Fibroblast of lung (primary cell): Measurements from ENCODE around the gene CCDC181. TPM values are rescaled to one million over a fixed set of nuclear protein-coding genes. Genes with fewer than 3 reads are reported as not detected.

Source experiments
- DNase-seq, 2 donors: peaks; one replicate each; pipeline versions ENCODE4 v3.0.0 to v3.0.0-alpha.2; 2010; ENCODE audit warnings: low read depth in 2 of 2
- H2AFZ ChIP-seq: 2 replicates; pipeline ENCODE4 v1.5.1; 2012; ENCODE audit warnings: low read length, control low read depth, inconsistent platforms
- H3K27ac ChIP-seq: 2 replicates; pipeline ENCODE4 v1.5.1; 2011; ENCODE audit warnings: low read length, control low read depth; ENCODE audit not compliant: insufficient read depth
- H3K27me3 ChIP-seq: 2 replicates; pipeline ENCODE4 v1.5.1; 2011; ENCODE audit warnings: mild to moderate bottlenecking, low read length; ENCODE audit not compliant: control insufficient read depth, insufficient read depth
- H3K36me3 ChIP-seq: 2 replicates; pipeline ENCODE4 v1.5.1; 2011; ENCODE audit warnings: low read length; ENCODE audit not compliant: control insufficient read depth, insufficient read depth
- H3K4me1 ChIP-seq: 2 replicates; pipeline ENCODE4 v1.5.1; 2011; ENCODE audit warnings: low read length; ENCODE audit not compliant: control insufficient read depth, insufficient read depth; ENCODE audit errors: extremely low read depth
- H3K4me2 ChIP-seq: 2 replicates; pipeline ENCODE4 v1.5.1; 2011; ENCODE audit warnings: low read length, control low read depth; ENCODE audit not compliant: insufficient read depth; ENCODE audit errors: extremely low read depth
- H3K4me3 ChIP-seq, 4 experiments: fragments of 200-600 bp in 1 of 4; sonication (generic) in 1 of 4; replicated peaks in 1 of 4; 2 replicates each; pipeline ENCODE4 v1.5.1; 2011 to 2016; ENCODE audit warnings: low read length in 4 of 4, low read depth in 3 of 4, mild to moderate bottlenecking in 3 of 4, control low read depth in 2 of 4, inconsistent platforms in 1 of 4, mixed read lengths in 1 of 4; ENCODE audit not compliant: insufficient read depth in 1 of 4; ENCODE audit errors: control extremely low read depth in 1 of 4
- H3K79me2 ChIP-seq: 2 replicates; pipeline ENCODE4 v1.5.1; 2012; ENCODE audit warnings: mild to moderate bottlenecking, low read length, inconsistent platforms; ENCODE audit not compliant: control insufficient read depth, insufficient read depth
- H3K9ac ChIP-seq: 2 replicates; pipeline ENCODE4 v1.5.1; 2011; ENCODE audit warnings: mild to moderate bottlenecking, low read length, control low read depth; ENCODE audit not compliant: insufficient read depth
- H3K9me3 ChIP-seq: 2 replicates; pipeline ENCODE4 v1.5.1; 2012; ENCODE audit warnings: low read depth, low read length; ENCODE audit not compliant: control insufficient read depth, insufficient read depth
- H4K20me1 ChIP-seq: 2 replicates; pipeline ENCODE4 v1.5.1; 2011; ENCODE audit warnings: low read length; ENCODE audit not compliant: control insufficient read depth, insufficient read depth; ENCODE audit errors: extremely low read depth
- CTCF ChIP-seq, 2 donors: IDR thresholded peaks in 1 of 2; conservative IDR thresholded peaks in 1 of 2; 1 replicate in 1 of 2; 2 replicates in 1 of 2; pipeline ENCODE4 v1.5.1; 2011 to 2012; ENCODE audit warnings: low read length in 2 of 2, control low read depth in 1 of 2, inconsistent platforms in 1 of 2, low read depth in 1 of 2, mild to moderate bottlenecking in 1 of 2
- EZH2 ChIP-seq: IDR thresholded peaks from 2 replicates; pipeline ENCODE4 v1.5.1; 2012; ENCODE audit warnings: low read length, control low read depth, mild to moderate bottlenecking; ENCODE audit errors: missing control alignments
- polyA plus RNA-seq, 2 donors: library from polyadenylated mRNA; depleted of rRNA in 1 of 2; stranded (reverse) in 1 of 2; unstranded in 1 of 2; fragments of >200 nt; gene quantifications; 2 replicates each; pipeline ENCODE4 v1.2.1, GENCODE V29; 2011 to 2012; ENCODE audit warnings: missing spikeins in 1 of 2
- total RNA-seq: library from RNA; depleted of rRNA; stranded (reverse); fragments of >200 nt; gene quantifications from 2 replicates; pipeline ENCODE4 v1.2.1, GENCODE V29; 2014

CCDC181 gene
- total and polyA plus RNA-seq, 2 donors (not counting 1 experiment from before 2014, with no cell fraction given) = 0.40 to 0.66 TPM

- H3K4me1 ChIP-seq = peaks cover 5% of the 10 kb centered on the region
- H3K79me2 ChIP-seq = peaks cover 37% of the 10 kb centered on the region
- TF ChIP-seq EZH2 (no peak), CTCF (conservative IDR thresholded peaks at IDR 0.05 in 1 of 2, IDR thresholded peaks at IDR 0.05 in 1 of 2; ENCODE audit: low read depth in 1 of 2, low read length in 2 of 2) (no peak)
- H3K4me3 ChIP-seq = peak overlapping the region; percentile 74 to 100 (median 96)
- H2AFZ ChIP-seq = peak overlapping the region; percentile 90
- peak overlapping the region; percentile 96 for H3K27ac ChIP-seq
- peak in 1 of 2 donors; percentile 23 for DNase-seq
- no peaks in the 10 kb centered on the region for H3K9me3 ChIP-seq
- peaks cover 10% of the 10 kb centered on the region for H3K36me3 ChIP-seq
- peak overlapping the region; percentile 84 for H3K9ac ChIP-seq
- H4K20me1 ChIP-seq = peaks cover 2% of the 10 kb centered on the region
- H3K27me3 ChIP-seq = no peaks in the 10 kb centered on the region
- H3K4me2 ChIP-seq = peak overlapping the region; percentile 89
Observed at GRCh38 chr1:169368406-169368769, 58.9 kb downstream of the CCDC181 start.

GRCh38 chr1:169367686-169368405 is 59.4 kb downstream of the CCDC181 start, which contains the start of the genes BLZF1 and NME7:
TSS of gene BLZF1 (plus strand) at chr1:169368195. CDS start at chr1:169369523, 1,328 bp downstream.
TSS of gene NME7 (minus strand) at chr1:169367797. CDS start at chr1:169367710, 87 bp downstream.
- DNase-seq = peak; percentile 96 to 97
- Histone ChIP-seq H4K20me1 (peaks cover 2% of the 10 kb centered on the region), H3K4me2 (peak within 1 kb of the TSS; percentile 96), H3K9me3 (no peaks in the 10 kb centered on the region), H2AFZ (peak within 1 kb of the TSS; percentile 95), H3K27ac (peak within 1 kb of the TSS; percentile 96), H3K4me1 (peaks cover 6% of the 10 kb centered on the region), H3K4me3 (peak within 1 kb of the TSS; percentile 74 to 100 (median 96)), H3K27me3 (no peaks in the 10 kb centered on the region), H3K36me3 (peaks cover 10% of the 10 kb centered on the region), H3K9ac (peak within 1 kb of the TSS; percentile 84), H3K79me2 (peaks cover 33% of the 10 kb centered on the region)
- TF ChIP-seq CTCF (conservative IDR thresholded peaks at IDR 0.05 in 1 of 2, IDR thresholded peaks at IDR 0.05 in 1 of 2; ENCODE audit: low read depth in 1 of 2, low read length in 2 of 2) = no peak
- no peak for TF ChIP-seq EZH2

DNA sequence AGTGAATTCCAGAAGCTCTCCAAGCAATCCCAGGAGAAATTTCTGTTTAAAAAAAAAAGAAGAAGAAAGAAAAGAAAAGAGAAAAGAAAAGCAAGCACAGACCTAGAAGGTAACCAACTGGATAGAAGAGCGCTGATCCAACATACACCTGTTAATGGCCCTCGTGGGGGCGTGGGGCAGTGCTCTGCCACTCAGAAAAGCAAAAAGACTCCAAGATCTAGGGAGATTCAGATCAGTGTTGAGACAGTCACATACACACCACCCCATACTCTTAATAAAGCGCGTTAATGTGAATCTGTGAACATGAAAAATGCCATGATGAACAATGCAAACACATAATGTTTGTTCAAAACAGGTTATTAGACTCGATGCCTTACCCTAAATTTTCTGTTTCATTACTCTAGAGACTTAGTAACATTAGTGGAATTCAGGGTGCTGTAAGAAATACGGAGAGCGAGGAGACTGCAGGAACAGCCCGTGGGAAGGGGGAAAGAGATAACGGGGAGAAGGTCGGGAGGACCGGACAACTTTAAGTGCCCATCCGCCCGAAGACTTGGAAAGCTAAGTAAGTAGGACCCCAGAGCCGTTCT is 60.1 kb downstream of the CCDC181 start:
- H3K79me2 ChIP-seq = peaks cover 33% of the 10 kb centered on the region
- H3K9me3 ChIP-seq = no peaks in the 10 kb centered on the region
- H3K27ac ChIP-seq = peak overlapping the region; percentile 96
- no peaks in the 10 kb centered on the region for H3K27me3 ChIP-seq
- peak overlapping the region; percentile 74 to 100 (median 96) for H3K4me3 ChIP-seq
- H3K36me3 ChIP-seq = peaks cover 9% of the 10 kb centered on the region
- H4K20me1 ChIP-seq = peaks cover 2% of the 10 kb centered on the region
- no peak for DNase-seq
- H2AFZ ChIP-seq = peak overlapping the region; percentile 95
- TF ChIP-seq CTCF (conservative IDR thresholded peaks at IDR 0.05 in 1 of 2, IDR thresholded peaks at IDR 0.05 in 1 of 2; ENCODE audit: low read depth in 1 of 2, low read length in 2 of 2) (no peak), EZH2 (no peak)
- peak overlapping the region; percentile 84 for H3K9ac ChIP-seq
- H3K4me1 ChIP-seq = peaks cover 6% of the 10 kb centered on the region
- peak overlapping the region; percentile 96 for H3K4me2 ChIP-seq
